Measurements from ENCODE around the gene VPS26B.

VPS26B gene

DNA sequence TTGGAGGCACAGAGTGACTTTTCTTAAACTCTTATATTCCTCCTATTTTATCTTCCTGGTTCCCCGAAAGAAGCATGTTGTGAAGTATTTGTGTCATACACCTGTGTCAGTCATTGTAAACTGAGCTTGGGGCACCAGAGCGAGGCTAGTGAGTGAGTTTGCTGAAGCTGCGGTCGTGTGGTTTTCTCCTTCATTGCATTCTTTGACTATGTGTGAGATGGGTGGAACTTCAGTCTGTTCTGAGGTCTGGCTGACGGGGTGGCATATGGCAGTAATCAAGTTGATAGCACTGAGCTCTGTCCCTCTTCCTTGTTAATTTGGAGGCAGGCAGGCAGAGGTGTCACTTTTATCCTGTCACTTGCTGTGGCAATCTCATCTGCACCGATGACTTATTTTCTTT, 4.2 kb downstream of the VPS26B start:
- TF ChIP-seq, protein P1, sequence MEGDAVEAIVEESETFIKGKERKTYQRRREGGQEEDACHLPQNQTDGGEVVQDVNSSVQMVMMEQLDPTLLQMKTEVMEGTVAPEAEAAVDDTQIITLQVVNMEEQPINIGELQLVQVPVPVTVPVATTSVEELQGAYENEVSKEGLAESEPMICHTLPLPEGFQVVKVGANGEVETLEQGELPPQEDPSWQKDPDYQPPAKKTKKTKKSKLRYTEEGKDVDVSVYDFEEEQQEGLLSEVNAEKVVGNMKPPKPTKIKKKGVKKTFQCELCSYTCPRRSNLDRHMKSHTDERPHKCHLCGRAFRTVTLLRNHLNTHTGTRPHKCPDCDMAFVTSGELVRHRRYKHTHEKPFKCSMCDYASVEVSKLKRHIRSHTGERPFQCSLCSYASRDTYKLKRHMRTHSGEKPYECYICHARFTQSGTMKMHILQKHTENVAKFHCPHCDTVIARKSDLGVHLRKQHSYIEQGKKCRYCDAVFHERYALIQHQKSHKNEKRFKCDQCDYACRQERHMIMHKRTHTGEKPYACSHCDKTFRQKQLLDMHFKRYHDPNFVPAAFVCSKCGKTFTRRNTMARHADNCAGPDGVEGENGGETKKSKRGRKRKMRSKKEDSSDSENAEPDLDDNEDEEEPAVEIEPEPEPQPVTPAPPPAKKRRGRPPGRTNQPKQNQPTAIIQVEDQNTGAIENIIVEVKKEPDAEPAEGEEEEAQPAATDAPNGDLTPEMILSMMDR (IDR thresholded peaks at IDR 0.05; ENCODE audit: low read depth, low read length), result no peak
- DNase-seq, result peak; percentile 36
- no peaks in the 10 kb centered on the region for H3K9me3 ChIP-seq (ENCODE audit: severe bottlenecking)
- H3K36me3 ChIP-seq, result peaks cover 16% of the 10 kb centered on the region
- H3K27ac ChIP-seq, result no peak overlapping the region; the same call in 1 of the 2 replicates
- no peaks in the 10 kb centered on the region for H3K27me3 ChIP-seq (ENCODE audit: insufficient read depth, low read depth, severe bottlenecking)
- H3K4me3 ChIP-seq (ENCODE audit: low read depth, low read length), result no peak overlapping the region

GRCh38 chr11:134229126-134229790, 4.8 kb downstream of the VPS26B start:
- no peak overlapping the region for H3K4me3 ChIP-seq (ENCODE audit: low read depth, low read length)
- H3K9me3 ChIP-seq (ENCODE audit: severe bottlenecking), result no peaks in the 10 kb centered on the region
- TF ChIP-seq, protein P1 (IDR thresholded peaks at IDR 0.05; ENCODE audit: low read depth, low read length), result no peak
- DNase-seq, result no peak
- peaks cover 16% of the 10 kb centered on the region for H3K36me3 ChIP-seq
- H3K27ac ChIP-seq, result no peak overlapping the region; the same call in 1 of the 2 replicates
- no peaks in the 10 kb centered on the region for H3K27me3 ChIP-seq (ENCODE audit: insufficient read depth, low read depth, severe bottlenecking)

DNA sequence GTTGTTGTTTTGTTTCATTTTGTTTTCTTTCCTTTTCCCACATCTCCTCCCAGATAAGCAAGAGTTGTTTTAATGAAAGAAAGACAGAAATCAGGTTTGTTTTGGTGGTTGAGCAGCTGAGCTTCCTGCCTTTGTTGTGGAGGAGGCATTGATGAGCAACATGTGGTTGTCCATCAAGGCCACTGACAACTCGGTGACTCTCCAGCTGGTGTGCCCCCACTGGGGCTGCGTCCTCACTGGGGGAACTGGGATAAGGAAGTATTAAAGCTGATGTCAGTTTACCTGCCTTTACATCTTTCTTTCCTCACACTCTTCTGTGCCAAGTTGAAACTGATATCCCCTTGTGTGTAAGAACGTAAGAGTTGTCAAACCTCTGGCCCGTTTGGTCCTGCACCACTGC, 5.9 kb downstream of the VPS26B start:
- TF ChIP-seq, protein P1 (IDR thresholded peaks at IDR 0.05; ENCODE audit: low read depth, low read length), result no peak
- no peak for DNase-seq

DNA sequence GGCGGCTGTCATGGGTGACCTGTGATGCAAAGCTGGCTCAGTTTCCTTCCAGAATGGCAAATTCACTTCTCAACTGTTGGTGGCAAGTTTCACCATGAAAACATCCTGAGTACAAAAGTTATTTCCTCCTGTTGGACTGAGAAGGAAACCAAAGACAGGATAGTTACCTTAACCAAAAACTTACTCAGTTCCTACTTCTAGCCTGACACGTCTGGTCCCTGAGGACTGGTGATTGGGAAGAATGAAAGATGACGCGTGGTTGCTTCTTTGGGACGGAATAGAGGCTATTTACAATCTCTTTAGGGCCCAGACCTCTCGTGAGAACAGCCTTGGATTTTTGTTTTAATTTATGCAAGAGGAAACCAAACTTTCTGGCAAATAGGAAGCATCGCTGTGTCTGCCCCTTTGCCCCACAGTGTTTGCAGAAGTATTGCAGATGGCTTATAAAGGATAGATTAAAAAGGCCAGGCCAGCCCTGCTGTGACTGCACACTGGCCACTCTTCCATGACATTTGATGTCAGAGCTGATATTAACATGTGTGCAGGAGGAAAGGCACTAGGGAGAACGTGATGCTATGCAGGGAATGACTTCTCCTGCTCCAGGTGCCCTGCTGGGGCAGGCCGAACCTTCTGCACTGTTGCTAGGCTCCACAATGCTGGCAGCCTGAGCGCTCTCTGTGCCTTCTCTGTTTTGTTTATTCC, 7.6 kb downstream of the VPS26B start:
- TF ChIP-seq, protein P1 (IDR thresholded peaks at IDR 0.05; ENCODE audit: low read depth, low read length), result no peak
- Histone ChIP-seq H3K9me3 (ENCODE audit: severe bottlenecking) (no peaks in the 10 kb centered on the region), H3K27ac (no peak overlapping the region), H3K36me3 (peaks cover 20% of the 10 kb centered on the region), H3K4me3 (ENCODE audit: low read depth, low read length) (no peak overlapping the region), H3K27me3 (ENCODE audit: insufficient read depth, low read depth, severe bottlenecking) (no peaks in the 10 kb centered on the region)
- no peak for DNase-seq

More for the DNA sequence above, 5.9 kb downstream of the VPS26B start:
- Histone ChIP-seq H3K27me3 (ENCODE audit: insufficient read depth, low read depth, severe bottlenecking) (no peaks in the 10 kb centered on the region), H3K4me3 (ENCODE audit: low read depth, low read length) (no peak overlapping the region), H3K9me3 (ENCODE audit: severe bottlenecking) (no peaks in the 10 kb centered on the region), H3K36me3 (peaks cover 16% of the 10 kb centered on the region), H3K27ac (no peak overlapping the region)

GRCh38 chr11:134233729-134234179, 9.3 kb downstream of the VPS26B start:
- Histone ChIP-seq H3K9me3 (ENCODE audit: severe bottlenecking) (no peaks in the 10 kb centered on the region), H3K27me3 (ENCODE audit: insufficient read depth, low read depth, severe bottlenecking) (no peaks in the 10 kb centered on the region), H3K36me3 (peaks cover 17% of the 10 kb centered on the region), H3K4me3 (ENCODE audit: low read depth, low read length) (no peak overlapping the region), H3K27ac (no peak overlapping the region)
- no peak for DNase-seq
- TF ChIP-seq, protein P1 (IDR thresholded peaks at IDR 0.05; ENCODE audit: low read depth, low read length), result no peak
